ENCODE measurements around the gene DSCAM. TPM values are rescaled to one million over a fixed set of nuclear protein-coding genes. Genes with fewer than 3 reads are reported as not detected.

The DSCAM gene
- total RNA-seq, 1 experiment from 2014 or later = not detected

GRCh38 chr21:40706176-40706575 is 140.8 kb downstream of the DSCAM start:
- no TSS peak for BruUV-seq (replicated peaks)
- ATAC-seq = no peak
- no peak for DNase-seq (ENCODE audit: low read depth, low spot score)
- Histone ChIP-seq H3K9me3 (ENCODE audit: control insufficient read depth in 1 of 2, insufficient read depth in 1 of 2, low read depth in 1 of 2, low read length in 2 of 2) (peaks cover 9 to 25% of the 10 kb centered on the region in 2 experiments; a peak in 2 of 4 replicates), H3K4me2 (ENCODE audit: low read length) (no peak overlapping the region), H2AFZ (ENCODE audit: low read depth, low read length, poor library complexity, severe bottlenecking) (no peak overlapping the region), H3K79me2 (ENCODE audit: insufficient read depth, low read length) (no peaks in the 10 kb centered on the region), H3K4me1 (ENCODE audit: control insufficient read depth in 1 of 2, insufficient read depth in 2 of 2, low read length in 2 of 2) (no peaks in the 10 kb centered on the region), H3K27me3 (ENCODE audit: insufficient read depth, low read length) (no peaks in the 10 kb centered on the region), H3K36me3 (ENCODE audit: control insufficient read depth in 1 of 2, insufficient read depth in 2 of 2, low read length in 2 of 2) (no peaks in the 10 kb centered on the region), H3K27ac (ENCODE audit: low read depth, low read length) (no peak overlapping the region), H3K9me2 (ENCODE audit: insufficient read depth) (no peaks in the 10 kb centered on the region), H3K9ac (ENCODE audit: low read length) (no peak overlapping the region), H4K20me1 (ENCODE audit: insufficient read depth) (no peaks in the 10 kb centered on the region), H3K4me3 (replicated peaks in 1 of 2; ENCODE audit: low read depth in 1 of 2, low read length in 2 of 2) (no peak overlapping the region)
- CTCF ChIA-PET = no interaction called here
- intact Hi-C loops (cut with micrococcal nuclease) = no loop called here
- POLR2A ChIA-PET = no interaction called here
- TF ChIP-seq FOSL1 (IDR thresholded peaks at IDR 0.05; ENCODE audit: low read depth) (no peak), SIN3A (IDR thresholded peaks at IDR 0.05; ENCODE audit: low read depth) (no peak)
- RAD21 ChIA-PET (ENCODE audit: low non-redundant PET in 1 of 2, low total read pairs in 2 of 2, uncharacterized antibody in 2 of 2, unreplicated experiment in 2 of 2) = no interaction called here

GRCh38 chr21:40704141-40704540 is 142.8 kb downstream of the DSCAM start:
- DNase-seq (ENCODE audit: low read depth, low spot score) (no peak), ATAC-seq (no peak)
- no peaks in the 10 kb centered on the region for H3K79me2 ChIP-seq (ENCODE audit: insufficient read depth, low read length)
- no peaks in the 10 kb centered on the region for H3K4me1 ChIP-seq (ENCODE audit: control insufficient read depth in 1 of 2, insufficient read depth in 2 of 2, low read length in 2 of 2)
- BruUV-seq (replicated peaks) = no TSS peak
- H3K9me3 ChIP-seq (ENCODE audit: control insufficient read depth in 1 of 2, insufficient read depth in 1 of 2, low read depth in 1 of 2, low read length in 2 of 2) = peaks cover 8 to 19% of the 10 kb centered on the region in 2 experiments; a peak in 2 of 4 replicates
- no peaks in the 10 kb centered on the region for H3K9me2 ChIP-seq (ENCODE audit: insufficient read depth)
- no peak overlapping the region for H3K27ac ChIP-seq (ENCODE audit: low read depth, low read length)
- H2AFZ ChIP-seq (ENCODE audit: low read depth, low read length, poor library complexity, severe bottlenecking) = no peak overlapping the region
- H3K4me2 ChIP-seq (ENCODE audit: low read length) = no peak overlapping the region
- intact Hi-C loops (cut with micrococcal nuclease) = no loop called here
- ChIA-PET CTCF (no interaction called here), RAD21 (ENCODE audit: low non-redundant PET in 1 of 2, low total read pairs in 2 of 2, uncharacterized antibody in 2 of 2, unreplicated experiment in 2 of 2) (no interaction called here), POLR2A (no interaction called here)
- TF ChIP-seq ELF1 (IDR thresholded peaks at IDR 0.05; ENCODE audit: borderline replicate concordance, low read depth) (no peak), CBX3 (IDR thresholded peaks at IDR 0.05; ENCODE audit: low read depth) (no peak), MAX (IDR thresholded peaks at IDR 0.05) (no peak), TCF7L2 (IDR thresholded peaks at IDR 0.05; ENCODE audit: borderline replicate concordance, extremely low read depth, insufficient read depth, insufficient read length) (no peak), YY1 (IDR thresholded peaks at IDR 0.05; ENCODE audit: extremely low read depth, insufficient replicate concordance, low read depth, low read length) (no peak), EGR1 (IDR thresholded peaks at IDR 0.05; ENCODE audit: low read depth) (no peak), ZFX (IDR thresholded peaks at IDR 0.05) (no peak), RAD21 (IDR thresholded peaks at IDR 0.05; ENCODE audit: low read depth) (no peak), ZNF274 (IDR thresholded peaks at IDR 0.05; ENCODE audit: low read depth, low read length) (no peak), SIN3A (IDR thresholded peaks at IDR 0.05; ENCODE audit: low read depth) (no peak), EZH2 (IDR thresholded peaks at IDR 0.05) (no peak), CTCF (IDR thresholded peaks at IDR 0.05 in 2 of 3, conservative IDR thresholded peaks at IDR 0.05 in 1 of 3; ENCODE audit: borderline replicate concordance in 1 of 3, insufficient read depth in 1 of 3, low read depth in 2 of 3, low read length in 2 of 3) (no peak), POLR2A (IDR thresholded peaks at IDR 0.05; ENCODE audit: borderline replicate concordance, extremely low read depth, insufficient read depth, insufficient read length) (no peak), POLR2AphosphoS5 (IDR thresholded peaks at IDR 0.05; ENCODE audit: low read depth, low read length) (no peak)
- TF ChIP-seq, protein P1, sequence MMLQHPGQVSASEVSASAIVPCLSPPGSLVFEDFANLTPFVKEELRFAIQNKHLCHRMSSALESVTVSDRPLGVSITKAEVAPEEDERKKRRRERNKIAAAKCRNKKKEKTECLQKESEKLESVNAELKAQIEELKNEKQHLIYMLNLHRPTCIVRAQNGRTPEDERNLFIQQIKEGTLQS (IDR thresholded peaks at IDR 0.05) = no peak
- no peaks in the 10 kb centered on the region for H4K20me1 ChIP-seq (ENCODE audit: insufficient read depth)
- no peaks in the 10 kb centered on the region for H3K27me3 ChIP-seq (ENCODE audit: insufficient read depth, low read length)
- H3K4me3 ChIP-seq (replicated peaks in 1 of 2; ENCODE audit: low read depth in 1 of 2, low read length in 2 of 2) = no peak overlapping the region
- no peaks in the 10 kb centered on the region for H3K36me3 ChIP-seq (ENCODE audit: control insufficient read depth in 1 of 2, insufficient read depth in 2 of 2, low read length in 2 of 2)
- no peak overlapping the region for H3K9ac ChIP-seq (ENCODE audit: low read length)

Data from HCT116 (cell line).